HG02870 (cell line): ENCODE results near the gene GPSM3.
A peak's percentile ranks its signal among the peaks of the same experiment; 100 is the strongest.
"Not testable (repeated sequence)": the region's sequence is repeated elsewhere in the genome, so short reads cannot be mapped to it uniquely, and the experiment has no call there.

ENCODE experiments used
- ATAC-seq: cut with Tn5 transposase; IDR thresholded peaks from one replicate; pipeline ENCODE4 v1.9.1; 2021; ENCODE audit warnings: mild to moderate bottlenecking, moderate library complexity; ENCODE audit not compliant: unreplicated experiment

Gene GPSM3

DNA sequence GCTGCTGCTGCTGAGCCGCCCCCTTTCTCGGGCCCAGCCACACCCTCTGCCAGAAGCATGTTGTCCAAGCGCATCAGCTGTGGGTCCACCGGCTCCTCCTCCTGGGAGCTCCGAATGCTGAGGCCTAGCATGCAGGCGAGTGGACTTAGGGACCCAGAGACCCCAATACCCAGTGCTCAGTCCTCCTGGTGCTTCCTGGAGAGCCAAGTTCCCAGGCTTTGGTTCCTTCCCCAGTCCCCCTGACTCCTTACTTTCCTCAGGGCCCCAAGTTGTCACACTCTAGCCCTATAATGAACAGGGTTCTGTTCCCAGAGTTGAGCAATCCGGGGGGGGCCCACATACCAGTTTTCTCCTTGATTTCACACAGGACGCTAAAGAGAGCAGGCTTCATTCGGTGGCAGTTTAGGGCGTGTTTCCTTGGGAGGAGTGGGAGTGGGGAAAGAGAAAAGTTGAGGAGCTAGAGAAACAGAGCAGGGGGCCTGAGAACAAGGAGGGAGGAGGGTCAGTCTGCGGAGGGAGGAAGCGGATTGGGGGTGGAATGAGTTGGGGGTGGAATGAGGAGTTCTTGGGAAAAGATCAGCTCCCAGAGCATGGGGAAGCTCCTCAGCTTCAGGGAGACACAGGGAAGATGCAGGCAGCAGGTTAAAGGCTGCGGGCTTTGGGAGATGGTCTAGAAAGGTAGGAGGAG is 3.9 kb downstream of the GPSM3 start:
- ATAC-seq: no peak

DNA sequence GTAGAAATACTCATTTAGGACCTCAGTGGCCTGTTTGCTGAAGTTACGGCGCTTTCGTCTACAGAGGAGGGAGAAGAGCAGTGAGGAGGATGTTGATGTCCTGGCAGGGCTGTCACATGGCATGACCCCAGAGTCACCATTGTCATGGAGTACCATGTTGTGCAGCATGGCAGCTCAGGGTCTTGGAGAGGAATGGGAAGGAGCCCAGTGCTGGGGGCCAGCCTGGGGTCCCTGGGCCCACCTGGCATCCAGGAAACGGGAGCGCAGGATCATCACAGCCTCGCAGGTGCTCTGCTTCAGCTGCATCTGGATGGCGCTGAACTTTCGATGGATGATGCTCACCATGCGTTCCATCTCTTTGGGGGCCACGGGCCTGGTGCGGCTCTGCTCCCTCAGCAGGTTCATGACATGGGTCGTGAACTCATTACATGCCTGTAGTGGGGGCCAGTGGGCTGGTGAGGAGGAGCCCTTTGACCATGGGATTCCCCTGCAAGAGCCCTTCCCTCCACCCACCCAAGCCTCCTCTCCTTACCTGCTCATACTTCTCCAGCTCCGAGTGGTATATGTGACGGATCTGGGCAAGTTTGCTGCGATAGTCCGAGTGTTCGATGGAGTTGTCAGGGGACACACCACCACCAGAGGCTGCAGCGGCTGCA is 4.6 kb downstream of the GPSM3 start:
- ATAC-seq: not testable (repeated sequence)

DNA sequence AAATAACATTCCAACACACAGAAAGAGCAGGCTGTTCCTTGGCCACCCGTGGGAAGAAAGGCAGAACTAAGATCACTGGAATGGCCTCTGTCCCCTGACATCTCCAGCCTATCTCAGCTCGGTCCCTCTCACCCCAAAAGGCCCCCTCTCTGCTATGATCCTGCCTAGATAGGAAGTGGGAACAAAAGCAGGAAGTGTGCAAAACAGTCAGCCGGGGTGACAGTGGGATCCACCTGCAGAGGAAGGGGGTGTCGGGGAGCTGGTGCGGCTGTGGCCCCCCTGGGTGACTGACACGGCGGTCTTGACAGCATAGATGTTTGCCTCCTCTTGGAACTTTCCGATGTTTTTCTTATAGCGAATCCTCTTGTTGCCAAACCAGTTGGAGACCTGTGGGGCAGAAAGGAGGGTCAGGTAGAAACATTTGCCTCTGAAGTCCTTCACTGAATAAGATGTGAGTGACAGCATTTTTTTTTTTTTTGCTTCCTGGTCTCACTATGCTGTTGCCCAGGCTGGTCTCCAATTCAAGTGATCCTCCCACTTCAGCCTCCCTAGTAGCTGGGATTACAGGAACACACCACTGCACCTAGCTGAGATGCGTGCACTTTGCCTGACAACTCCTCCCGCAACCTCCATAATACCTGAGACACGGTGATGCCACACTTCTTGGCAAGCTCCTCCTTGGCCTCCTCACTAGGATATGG is 5.3 kb downstream of the GPSM3 start:
- no peak for ATAC-seq

DNA sequence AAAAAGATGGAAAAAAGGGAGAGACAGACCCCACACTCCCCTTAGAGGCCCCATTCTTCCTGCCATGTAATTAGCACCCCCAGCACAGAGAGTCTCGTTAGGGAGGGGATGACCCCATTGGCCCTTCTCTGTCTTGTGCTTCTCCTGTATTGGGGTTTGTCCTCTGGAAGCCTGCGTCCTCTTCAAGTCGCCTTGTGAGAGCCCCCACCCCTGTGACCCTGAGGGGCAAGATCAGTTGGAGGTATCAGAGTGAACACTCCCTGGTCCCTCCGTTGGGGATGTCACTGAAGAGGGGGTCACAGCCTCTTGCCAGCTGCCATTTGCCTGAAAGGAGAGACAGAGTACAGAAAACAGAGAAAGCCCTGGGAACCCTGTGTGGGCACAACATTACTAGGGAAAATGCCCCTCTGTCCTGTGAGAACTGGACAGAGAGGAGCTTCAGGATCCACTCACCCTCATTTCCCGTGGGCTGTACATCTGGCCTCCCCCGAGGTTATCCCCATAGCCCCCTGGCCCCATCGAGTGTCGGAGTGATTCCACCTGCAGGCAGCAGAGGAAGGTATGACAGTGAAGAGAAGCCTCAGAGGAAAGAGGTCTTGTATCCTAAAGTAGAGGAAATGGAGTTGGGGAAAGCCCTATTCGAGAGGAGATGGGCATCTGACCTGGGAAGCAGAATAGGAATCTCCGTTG is 6.1 kb downstream of the GPSM3 start:
- ATAC-seq: not testable (repeated sequence)

GRCh38 chr6:32185681-32186131 is 6.7 kb downstream of the GPSM3 start:
- not testable (repeated sequence) for ATAC-seq

- no peak for ATAC-seq
These were observed 8.3 kb downstream of the GPSM3 start, which contains the start of gene AGER for GRCh38 chr6:32184084-32184640. TSS of gene AGER (minus strand) at chr6:32184253. CDS start at chr6:32184222, 31 bp downstream.

- ATAC-seq: no peak
These were observed 8.9 kb downstream of the GPSM3 start for GRCh38 chr6:32183483-32184083.

- ATAC-seq: no peak
These were observed 9.4 kb downstream of the GPSM3 start for GRCh38 chr6:32183030-32183429.

GRCh38 chr6:32182555-32182981 is 9.9 kb downstream of the GPSM3 start:
- ATAC-seq: no peak

DNA sequence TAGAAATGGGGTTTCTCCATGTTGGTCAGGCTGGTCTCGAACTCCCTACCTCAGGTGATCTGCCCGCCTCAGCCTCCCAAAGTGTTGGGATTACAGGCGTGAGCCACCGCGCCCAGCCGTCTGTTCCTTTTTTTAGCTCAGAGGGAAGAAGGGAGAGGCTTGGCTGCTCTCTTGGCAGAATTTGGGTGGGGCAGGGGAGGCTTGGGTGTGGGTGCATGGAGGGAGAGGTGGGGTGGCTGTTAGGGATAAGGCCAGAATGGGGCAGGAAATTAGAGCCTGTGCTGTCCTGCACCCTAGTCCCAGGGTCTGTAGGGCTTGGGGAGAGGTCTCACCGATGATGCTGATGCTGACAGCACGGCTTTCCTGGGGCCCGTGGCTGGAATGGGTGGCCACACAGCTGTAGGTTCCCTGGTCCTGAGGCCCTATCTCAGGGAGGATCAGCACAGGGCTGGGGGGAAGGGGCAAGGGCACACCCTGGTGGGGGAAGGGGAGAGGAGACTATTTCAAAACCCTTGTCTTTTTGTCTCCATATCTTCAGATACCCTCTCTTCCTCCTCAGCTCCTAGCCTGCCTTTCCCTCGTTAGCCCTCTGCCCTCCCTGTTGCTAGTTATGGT is 10.4 kb downstream of the GPSM3 start:
- ATAC-seq: no peak

DNA sequence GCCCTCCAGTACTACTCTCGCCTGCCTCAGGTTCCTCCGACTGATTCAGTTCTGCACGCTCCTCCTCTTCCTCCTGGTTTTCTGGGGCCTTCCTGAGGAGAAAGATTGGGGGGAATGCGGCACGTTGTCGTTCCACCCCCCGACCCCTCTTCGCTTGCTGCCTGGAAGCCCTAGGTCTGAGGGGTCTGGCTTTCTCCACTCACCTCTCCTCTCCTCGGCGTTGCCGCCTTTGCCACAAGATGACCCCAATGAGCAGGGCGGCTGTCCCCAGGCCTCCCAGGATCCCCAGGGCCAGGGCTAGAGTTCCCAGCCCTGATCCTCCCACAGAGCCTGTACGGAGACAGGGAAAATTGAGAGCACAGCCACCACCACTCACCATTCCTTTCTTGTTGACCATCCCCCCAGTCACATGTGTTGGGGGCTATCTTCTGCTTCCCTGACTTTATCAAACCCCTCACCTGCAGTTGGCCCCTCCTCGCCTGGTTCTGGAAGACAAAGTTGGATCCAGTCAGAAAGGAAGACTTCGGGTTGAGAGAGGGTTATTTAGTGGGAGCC is 11.2 kb downstream of the GPSM3 start:
- no peak for ATAC-seq

DNA sequence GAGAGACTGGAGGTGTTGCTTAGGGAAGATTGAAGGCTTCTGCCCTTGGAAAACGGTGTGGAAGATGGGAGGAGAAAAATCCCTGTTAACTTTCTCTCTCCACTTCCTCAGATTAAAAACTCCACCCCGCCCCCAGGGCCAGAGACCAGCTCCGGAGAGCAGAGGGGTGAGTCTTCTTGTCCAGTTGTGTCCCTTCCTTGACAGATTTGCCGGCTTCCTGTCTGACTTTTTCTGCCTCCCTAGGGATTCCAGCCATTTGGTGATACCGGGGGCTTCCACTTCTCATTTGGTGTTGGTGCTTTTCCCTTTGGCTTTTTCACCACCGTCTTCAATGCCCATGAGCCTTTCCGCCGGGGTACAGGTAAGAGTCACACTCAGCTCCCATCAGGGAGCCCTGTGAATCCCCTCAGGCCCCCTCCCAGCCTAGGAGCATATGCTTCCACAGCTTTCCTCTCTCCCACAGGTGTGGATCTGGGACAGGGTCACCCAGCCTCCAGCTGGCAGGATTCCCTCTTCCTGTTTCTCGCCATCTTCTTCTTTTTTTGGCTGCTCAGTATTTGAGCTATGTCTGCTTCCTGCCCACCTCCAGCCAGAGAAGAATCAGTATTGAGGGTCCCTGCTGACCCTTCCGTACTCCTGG is 12.6 kb downstream of the GPSM3 start:
- ATAC-seq: no peak

DNA sequence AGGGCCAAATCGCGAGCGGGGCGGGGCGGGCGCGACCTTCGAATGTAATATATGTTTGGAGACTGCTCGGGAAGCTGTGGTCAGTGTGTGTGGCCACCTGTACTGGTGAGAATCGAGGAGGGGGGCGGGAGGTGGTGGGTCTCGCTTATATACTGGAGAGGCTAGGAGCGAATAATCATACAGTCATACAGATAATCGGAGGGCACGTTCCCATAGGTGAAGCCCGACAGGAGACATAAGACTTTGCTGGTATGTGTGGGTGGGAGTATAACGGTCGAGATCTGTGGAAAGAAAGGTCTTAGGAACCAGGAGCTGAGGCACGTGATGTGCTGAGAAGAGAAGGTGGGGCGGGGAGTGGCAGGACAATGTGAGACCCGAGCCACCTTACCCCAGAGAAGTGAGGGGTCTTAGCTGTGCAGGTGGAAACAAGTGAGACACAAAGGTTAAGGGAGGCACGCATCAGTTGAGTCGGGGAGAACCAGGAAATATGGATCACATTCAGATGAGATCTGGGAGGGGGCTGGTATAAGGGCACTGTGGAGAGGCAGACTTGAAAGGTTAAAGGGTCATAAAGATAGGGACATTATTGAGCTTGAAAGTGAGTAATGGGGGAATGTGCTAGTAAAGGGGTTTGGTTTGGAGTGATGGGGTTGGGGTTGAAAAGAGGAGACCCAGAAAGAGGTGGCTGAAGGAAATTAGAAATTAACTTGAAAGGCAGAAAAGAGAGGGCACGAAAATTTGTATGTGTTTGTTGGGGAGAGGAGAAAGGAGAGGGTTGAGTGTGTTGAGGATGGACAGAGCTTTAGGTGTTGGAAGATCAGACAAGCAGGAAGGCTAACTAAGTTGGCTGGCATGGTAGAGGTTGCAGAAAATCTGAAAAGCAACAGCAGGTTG is 13.6 kb downstream of the GPSM3 start:
- ATAC-seq: no peak

- ATAC-seq: peak; percentile 84
These were observed 14.5 kb downstream of the GPSM3 start, which contains the start of gene RNF5 for GRCh38 chr6:32177788-32178546. TSS of gene RNF5 (plus strand) at chr6:32178405. CDS start at chr6:32178512, 107 bp downstream.

DNA sequence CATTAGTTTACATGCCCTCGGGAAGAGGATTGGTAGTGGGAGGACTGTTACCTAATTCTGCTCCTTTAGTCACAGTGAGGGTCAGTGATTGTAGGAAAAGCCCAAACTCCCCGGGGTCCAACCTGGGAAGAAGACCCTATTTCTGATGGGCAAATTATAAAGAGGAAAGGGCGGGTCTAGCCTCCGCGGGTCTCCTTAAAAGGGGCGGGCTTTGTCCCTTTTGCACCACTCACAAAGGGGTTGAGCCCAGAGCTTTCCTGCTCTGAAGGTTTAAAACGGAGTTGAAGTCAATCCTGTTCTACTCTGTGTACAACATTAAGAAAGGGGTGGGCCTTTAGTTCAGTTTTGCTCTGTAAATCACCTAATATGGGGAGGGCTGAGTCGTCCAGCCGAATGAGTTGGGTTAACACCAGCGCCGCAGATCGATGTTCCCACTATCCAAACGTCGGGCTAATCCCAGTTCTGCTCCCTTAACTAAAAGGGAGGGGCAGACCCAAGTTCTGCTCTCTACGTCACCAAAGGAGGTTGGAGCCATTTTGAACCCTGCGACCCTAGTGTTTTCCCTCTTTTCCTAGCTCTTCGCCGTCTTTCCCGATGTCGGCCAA is 15.2 kb downstream of the GPSM3 start:
- ATAC-seq: no peak

GRCh38 chr6:32176476-32177182 is 15.8 kb downstream of the GPSM3 start:
- ATAC-seq: no peak
